Breast epithelium (tissue), 4 donors: ENCODE data around the gene PRKCSH. TPM values are rescaled to one million over a fixed set of nuclear protein-coding genes. Genes with fewer than 3 reads are reported as not detected.

Source experiments
- DNase-seq, 2 donors: peaks; one replicate each; pipeline ENCODE4 v3.0.0-alpha.2; 2019; ENCODE audit warnings: low spot score in 2 of 2
- H3K27ac ChIP-seq, 2 donors: fragments of 200-600 bp; sonication (generic) in 1 of 2; one replicate each; pipeline ENCODE4 v1.5.1; 2016 to 2019; ENCODE audit warnings: mild to moderate bottlenecking in 1 of 2
- H3K27me3 ChIP-seq, 2 donors: fragments of 200-600 bp; sonication (generic) in 1 of 2; one replicate each; pipeline versions ENCODE4 v1.5.1 to v1.6.0; 2017 to 2019; ENCODE audit warnings: control low read depth in 1 of 2, mild to moderate bottlenecking in 1 of 2
- H3K36me3 ChIP-seq: fragments of 200-600 bp; one replicate; pipeline ENCODE4 v1.5.1; 2019
- H3K4me1 ChIP-seq, 2 donors: fragments of 200-600 bp; sonication (generic); one replicate each; pipeline ENCODE4 v1.5.1; 2016 to 2019; ENCODE audit warnings: control low read depth in 1 of 2
- H3K4me3 ChIP-seq, 3 donors: fragments of 200-600 bp; sonication (generic); 1 replicate in 2 of 3; 2 replicates in 1 of 3; pipeline ENCODE4 v1.5.1; 2016 to 2019; ENCODE audit warnings: mild to moderate bottlenecking in 3 of 3, moderate library complexity in 2 of 3
- H3K9me3 ChIP-seq, 2 donors: fragments of 200-600 bp; sonication (generic) in 1 of 2; one replicate each; pipeline ENCODE4 v1.5.1; 2016 to 2019; ENCODE audit warnings: control low read depth in 1 of 2
- POLR2A ChIP-seq: fragments of 450-650 bp; IDR thresholded peaks from one replicate; pipeline ENCODE4 v1.6.1; 2016; ENCODE audit warnings: antibody characterized with exemption, mild to moderate bottlenecking, moderate library complexity
- POLR2AphosphoS5 ChIP-seq, 3 donors: sonication (generic); formaldehyde crosslinking; IDR thresholded peaks; one replicate each; pipeline ENCODE4 v1.6.1; 2017; ENCODE audit warnings: antibody characterized with exemption in 3 of 3
- intact Hi-C: fragments of 100-400 bp; cut with DNase I; formaldehyde crosslinking; loops from one replicate; pipeline ENCODE4 v1.15.1; 2023; ENCODE audit warnings: low total_unique reads
- total RNA-seq, 3 donors: library from RNA; depleted of rRNA; stranded (reverse); fragments of >200 nt; gene quantifications; one replicate each; pipeline ENCODE4 v1.1.0, GENCODE V29; 2016
- TF ChIP-seq, protein P1 (sequence below), 3 donors: fragments of 450-650 bp; IDR thresholded peaks; one replicate each; pipeline ENCODE4 v1.5.1; 2016 to 2017; ENCODE audit warnings: antibody characterized with exemption in 3 of 3, mild to moderate bottlenecking in 3 of 3, moderate library complexity in 3 of 3

The PRKCSH gene
- total RNA-seq, 3 donors from 2014 or later: 69.5 to 95.9 (median 92.1) TPM

- no peak for TF ChIP-seq POLR2AphosphoS5 (IDR thresholded peaks at IDR 0.05)
- no peak for TF ChIP-seq POLR2A
- TF ChIP-seq, protein P1, sequence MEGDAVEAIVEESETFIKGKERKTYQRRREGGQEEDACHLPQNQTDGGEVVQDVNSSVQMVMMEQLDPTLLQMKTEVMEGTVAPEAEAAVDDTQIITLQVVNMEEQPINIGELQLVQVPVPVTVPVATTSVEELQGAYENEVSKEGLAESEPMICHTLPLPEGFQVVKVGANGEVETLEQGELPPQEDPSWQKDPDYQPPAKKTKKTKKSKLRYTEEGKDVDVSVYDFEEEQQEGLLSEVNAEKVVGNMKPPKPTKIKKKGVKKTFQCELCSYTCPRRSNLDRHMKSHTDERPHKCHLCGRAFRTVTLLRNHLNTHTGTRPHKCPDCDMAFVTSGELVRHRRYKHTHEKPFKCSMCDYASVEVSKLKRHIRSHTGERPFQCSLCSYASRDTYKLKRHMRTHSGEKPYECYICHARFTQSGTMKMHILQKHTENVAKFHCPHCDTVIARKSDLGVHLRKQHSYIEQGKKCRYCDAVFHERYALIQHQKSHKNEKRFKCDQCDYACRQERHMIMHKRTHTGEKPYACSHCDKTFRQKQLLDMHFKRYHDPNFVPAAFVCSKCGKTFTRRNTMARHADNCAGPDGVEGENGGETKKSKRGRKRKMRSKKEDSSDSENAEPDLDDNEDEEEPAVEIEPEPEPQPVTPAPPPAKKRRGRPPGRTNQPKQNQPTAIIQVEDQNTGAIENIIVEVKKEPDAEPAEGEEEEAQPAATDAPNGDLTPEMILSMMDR (IDR thresholded peaks at IDR 0.05): no peak
- no peaks in the 10 kb centered on the region for H3K36me3 ChIP-seq
- H3K27ac ChIP-seq: peak overlapping the region in 1 of 2 donors; percentile 40
- peaks cover 4 to 17% of the 10 kb centered on the region in 2 donors for H3K27me3 ChIP-seq
- H3K9me3 ChIP-seq: no peaks in the 10 kb centered on the region
- intact Hi-C loops: no loop called here
- no peaks in the 10 kb centered on the region for H3K4me1 ChIP-seq
- peak overlapping the region; percentile 45 to 66 (median 51) for H3K4me3 ChIP-seq
- DNase-seq: no peak
Observed at GRCh38 chr19:11418094-11418548, 17.3 kb upstream of the PRKCSH start.

DNA sequence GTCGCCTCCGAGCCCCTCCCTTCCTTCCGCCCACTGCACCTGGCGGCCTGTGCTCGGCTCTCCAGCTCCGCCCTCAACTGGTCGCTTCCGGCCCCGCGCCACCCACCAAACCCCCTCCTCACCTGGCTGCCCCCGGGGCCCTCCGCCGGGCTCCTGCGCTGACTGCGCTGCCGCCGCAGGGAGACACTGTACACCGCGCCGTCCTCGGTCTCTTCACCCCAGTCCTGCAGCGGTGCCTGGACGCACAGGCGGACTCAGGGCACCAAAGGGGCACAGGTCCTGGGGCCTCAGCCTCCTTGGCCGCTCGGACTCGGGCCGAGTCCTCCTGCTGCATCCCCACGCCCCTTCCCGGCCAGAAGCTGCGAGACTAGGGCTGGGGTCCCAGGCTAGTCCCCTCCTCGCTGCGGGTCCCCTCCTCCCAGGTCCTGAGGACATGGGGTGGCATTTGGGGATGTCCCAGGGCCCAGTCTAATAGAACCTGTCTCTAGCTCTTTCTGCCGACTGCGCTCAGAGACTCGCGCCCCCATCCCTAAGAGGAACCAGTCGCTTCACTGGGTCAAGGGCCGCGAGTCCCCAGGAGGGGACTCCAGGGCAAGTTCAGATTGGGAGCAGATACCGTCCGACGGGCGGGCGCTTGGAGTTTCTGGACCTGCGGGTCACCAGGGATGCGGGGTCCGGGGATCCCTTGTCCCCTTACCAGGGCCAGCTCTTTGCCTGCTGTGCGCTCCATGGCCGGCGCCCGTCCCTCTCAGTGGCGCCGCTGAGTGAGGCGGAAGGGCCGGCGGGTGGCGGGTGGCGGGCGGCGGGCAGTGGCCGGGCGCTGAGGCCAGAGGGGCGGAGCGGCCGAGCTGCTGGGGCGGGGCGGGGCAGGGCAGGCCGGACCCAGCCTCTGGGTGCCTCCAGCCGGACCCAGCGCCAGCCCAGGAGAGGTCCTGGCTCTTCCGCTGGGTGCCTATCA lies 16.6 kb upstream of the PRKCSH start, which contains the start of gene RGL3:
TSS of gene RGL3 (minus strand) at position 766 of the 958 bp plus-strand sequence. CDS start at position 730, 36 bp downstream.
- intact Hi-C loops: no loop called here
- Histone ChIP-seq H3K36me3 (no peaks in the 10 kb centered on the region), H3K27me3 (peaks cover 4 to 21% of the 10 kb centered on the region in 2 donors), H3K4me3 (peak within 1 kb of the TSS; percentile 45 to 66 (median 51)), H3K27ac (peak within 1 kb of the TSS in 1 of 2 donors; percentile 40), H3K4me1 (no peaks in the 10 kb centered on the region), H3K9me3 (no peaks in the 10 kb centered on the region)
- TF ChIP-seq POLR2A: no peak
- no peak for TF ChIP-seq POLR2AphosphoS5 (IDR thresholded peaks at IDR 0.05)
- TF ChIP-seq, protein P1 (IDR thresholded peaks at IDR 0.05): no peak
- DNase-seq: no peak

DNA sequence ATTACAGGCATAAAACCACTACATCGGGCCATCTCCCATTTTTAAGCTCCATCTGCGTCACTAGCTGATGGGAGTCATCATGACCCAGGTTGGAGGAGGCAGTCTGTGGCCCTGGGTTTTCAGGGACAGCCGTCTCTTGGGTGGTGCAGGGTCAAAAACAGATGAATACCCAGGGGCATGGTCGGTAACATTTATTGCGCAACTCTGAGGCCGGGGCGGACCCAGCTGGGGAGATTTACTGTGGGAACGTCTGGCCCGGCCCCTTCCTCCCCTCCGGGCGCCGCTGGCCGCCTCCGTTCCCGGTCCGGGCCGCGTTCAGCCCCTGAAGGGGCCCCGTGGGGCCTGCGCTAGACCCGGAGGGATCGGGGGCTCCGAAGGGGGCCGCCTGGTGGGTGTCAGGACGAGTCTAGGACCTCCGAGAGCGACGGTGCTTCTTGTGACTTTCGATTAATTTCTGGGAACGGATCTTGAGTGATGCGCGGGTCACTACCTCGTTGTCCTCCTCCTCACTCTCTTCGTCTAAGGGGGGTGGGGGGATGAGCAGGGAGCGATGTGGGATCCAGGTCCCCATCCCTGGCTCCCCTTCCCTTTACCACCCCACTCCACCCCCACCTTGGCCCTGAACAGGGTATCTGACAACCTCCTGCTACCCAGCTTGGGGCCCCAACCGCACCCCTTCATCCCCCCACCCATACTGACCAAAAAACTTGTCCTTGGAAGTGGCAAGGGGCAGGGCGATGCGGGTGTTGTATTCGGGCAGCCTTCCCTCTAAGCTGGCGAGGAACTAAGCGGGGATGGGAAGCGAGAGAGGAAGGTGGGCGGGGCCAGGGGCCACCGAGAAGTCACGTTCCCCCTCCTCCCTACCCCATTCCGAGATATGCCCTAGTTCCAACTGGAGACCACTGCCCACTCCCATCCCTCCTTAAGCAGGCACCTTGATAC lies 14.7 kb upstream of the PRKCSH start:
- Histone ChIP-seq H3K27ac (peak overlapping the region; percentile 16 to 18), H3K4me1 (no peaks in the 10 kb centered on the region), H3K27me3 (peaks cover 4 to 21% of the 10 kb centered on the region in 2 donors), H3K36me3 (no peaks in the 10 kb centered on the region), H3K4me3 (peak overlapping the region; percentile 23 to 55 (median 35)), H3K9me3 (no peaks in the 10 kb centered on the region)
- TF ChIP-seq POLR2AphosphoS5 (IDR thresholded peaks at IDR 0.05): no peak
- TF ChIP-seq, protein P1 (IDR thresholded peaks at IDR 0.05): no peak
- TF ChIP-seq POLR2A: no peak
- intact Hi-C loops: loop anchor here (5.0 kb wide), 1 partner anchor 1582 kb away; no protein-coding TSS in a partner anchor
- no peak for DNase-seq

- TF ChIP-seq POLR2A (no peak), POLR2AphosphoS5 (IDR thresholded peaks at IDR 0.05) (no peak)
- TF ChIP-seq, protein P1 (IDR thresholded peaks at IDR 0.05): no peak
- Histone ChIP-seq H3K27ac (peak overlapping the region; percentile 39 to 61), H3K36me3 (no peaks in the 10 kb centered on the region), H3K9me3 (no peaks in the 10 kb centered on the region), H3K4me1 (no peaks in the 10 kb centered on the region), H3K27me3 (peaks cover 4 to 21% of the 10 kb centered on the region in 2 donors), H3K4me3 (peak overlapping the region; percentile 35 to 55 (median 42))
- DNase-seq: no peak
- intact Hi-C loops: loop anchor here (5.0 kb wide), 1 partner anchor 1581 kb away; no protein-coding TSS in a partner anchor
Observed at GRCh38 chr19:11421371-11422098, 13.9 kb upstream of the PRKCSH start.
